ENCODE measurements around the gene YTHDF2.

DNA sequence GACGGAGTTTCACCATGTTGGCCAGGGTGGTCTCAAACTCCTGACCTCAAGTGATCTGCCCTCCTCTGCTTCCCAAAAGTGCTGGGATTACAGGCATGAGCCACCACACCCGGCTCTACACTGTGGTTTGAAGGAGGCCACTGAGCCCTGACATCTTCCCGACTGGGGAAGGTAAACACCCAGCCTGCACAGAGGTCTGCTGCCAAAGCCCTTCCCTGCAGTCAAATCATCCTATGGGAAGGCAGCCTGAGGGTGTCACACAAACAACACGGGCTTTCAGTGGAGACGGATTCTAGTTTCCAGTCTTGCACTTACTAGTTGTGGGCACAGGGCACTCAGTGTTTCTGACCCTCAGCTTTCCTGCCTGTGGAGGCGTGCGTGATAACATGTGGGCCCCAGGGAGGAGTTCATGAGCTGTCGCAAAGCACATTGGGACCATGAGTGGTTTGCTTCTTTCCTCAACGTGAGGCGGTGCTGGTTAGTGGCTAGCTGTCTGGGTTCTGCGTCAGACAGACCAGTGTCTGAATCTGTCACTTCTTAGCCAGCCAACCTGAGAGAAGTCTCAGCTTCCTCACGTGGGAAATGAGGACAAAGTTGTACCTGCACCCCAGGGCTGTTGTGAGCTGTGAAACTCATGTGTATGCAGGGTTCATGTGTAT is 53.8 kb downstream of the YTHDF2 start:
- TF ChIP-seq CTCF (IDR thresholded peaks at IDR 0.05) (no peak), SIN3A (IDR thresholded peaks at IDR 0.05; ENCODE audit: borderline replicate concordance, insufficient read depth, low read depth, low read length) (no peak), POLR2AphosphoS5 (IDR thresholded peaks at IDR 0.05; ENCODE audit: low read depth, low read length) (no peak), TCF7L2 (IDR thresholded peaks at IDR 0.05; ENCODE audit: low read depth, low read length) (no peak)
- TF ChIP-seq, protein P1, sequence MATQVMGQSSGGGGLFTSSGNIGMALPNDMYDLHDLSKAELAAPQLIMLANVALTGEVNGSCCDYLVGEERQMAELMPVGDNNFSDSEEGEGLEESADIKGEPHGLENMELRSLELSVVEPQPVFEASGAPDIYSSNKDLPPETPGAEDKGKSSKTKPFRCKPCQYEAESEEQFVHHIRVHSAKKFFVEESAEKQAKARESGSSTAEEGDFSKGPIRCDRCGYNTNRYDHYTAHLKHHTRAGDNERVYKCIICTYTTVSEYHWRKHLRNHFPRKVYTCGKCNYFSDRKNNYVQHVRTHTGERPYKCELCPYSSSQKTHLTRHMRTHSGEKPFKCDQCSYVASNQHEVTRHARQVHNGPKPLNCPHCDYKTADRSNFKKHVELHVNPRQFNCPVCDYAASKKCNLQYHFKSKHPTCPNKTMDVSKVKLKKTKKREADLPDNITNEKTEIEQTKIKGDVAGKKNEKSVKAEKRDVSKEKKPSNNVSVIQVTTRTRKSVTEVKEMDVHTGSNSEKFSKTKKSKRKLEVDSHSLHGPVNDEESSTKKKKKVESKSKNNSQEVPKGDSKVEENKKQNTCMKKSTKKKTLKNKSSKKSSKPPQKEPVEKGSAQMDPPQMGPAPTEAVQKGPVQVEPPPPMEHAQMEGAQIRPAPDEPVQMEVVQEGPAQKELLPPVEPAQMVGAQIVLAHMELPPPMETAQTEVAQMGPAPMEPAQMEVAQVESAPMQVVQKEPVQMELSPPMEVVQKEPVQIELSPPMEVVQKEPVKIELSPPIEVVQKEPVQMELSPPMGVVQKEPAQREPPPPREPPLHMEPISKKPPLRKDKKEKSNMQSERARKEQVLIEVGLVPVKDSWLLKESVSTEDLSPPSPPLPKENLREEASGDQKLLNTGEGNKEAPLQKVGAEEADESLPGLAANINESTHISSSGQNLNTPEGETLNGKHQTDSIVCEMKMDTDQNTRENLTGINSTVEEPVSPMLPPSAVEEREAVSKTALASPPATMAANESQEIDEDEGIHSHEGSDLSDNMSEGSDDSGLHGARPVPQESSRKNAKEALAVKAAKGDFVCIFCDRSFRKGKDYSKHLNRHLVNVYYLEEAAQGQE (IDR thresholded peaks at IDR 0.05; ENCODE audit: insufficient read depth in 1 of 2, low read depth in 2 of 2, low read length in 1 of 2): no peak

Data from Panc1 (cell line).